Mammary epithelial cell (primary cell): ENCODE measurements around the gene ATP2A1.

ENCODE experiments used
- CTCF ChIP-seq, 2 donors: IDR thresholded peaks in 1 of 2; conservative IDR thresholded peaks in 1 of 2; 2 replicates each; pipeline ENCODE4 v1.5.1; 2011 to 2012; ENCODE audit warnings: inconsistent platforms in 2 of 2, low read length in 2 of 2, mild to moderate bottlenecking in 2 of 2, control low read depth in 1 of 2, low read depth in 1 of 2; ENCODE audit not compliant: insufficient read depth in 1 of 2; ENCODE audit errors: extremely low read depth in 1 of 2
- EZH2 ChIP-seq: IDR thresholded peaks from 2 replicates; pipeline ENCODE4 v1.6.1; 2012; ENCODE audit warnings: low read length, inconsistent platforms, borderline replicate concordance

GRCh38 chr16:28845293-28845692 is 33.0 kb upstream of the ATP2A1 start:
- TF ChIP-seq CTCF (conservative IDR thresholded peaks at IDR 0.05 in 1 of 2, IDR thresholded peaks at IDR 0.05 in 1 of 2; ENCODE audit: extremely low read depth in 1 of 2, insufficient read depth in 1 of 2, low read depth in 1 of 2, low read length in 2 of 2) (no peak), EZH2 (no peak)
